Heart left ventricle (tissue), 16 donors: ENCODE measurements around the gene TMEM132A. TPM values are rescaled to one million over a fixed set of nuclear protein-coding genes. Genes with fewer than 3 reads are reported as not detected.

Experiments used
- ATAC-seq, 4 donors: fragments of 200-7000 bp; cut with Tn5 transposase; one replicate each; pipeline ENCODE4 v1.9.1; 2020 to 2022; ENCODE audit warnings: moderate library complexity in 4 of 4, mild to moderate bottlenecking in 3 of 4, moderate number of reproducible peaks in 1 of 4
- DNase-seq, 5 donors: peaks; one replicate each; pipeline ENCODE4 v3.0.0-alpha.2; 2020
- H3K27ac ChIP-seq, 12 donors: fragments of 200-600 bp; sonication (generic) in 4 of 12; one replicate each; pipeline versions ENCODE4 v1.5.0 to v1.8.0; 2016 to 2022; ENCODE audit warnings: mild to moderate bottlenecking in 2 of 12
- H3K27me3 ChIP-seq, 9 donors: fragments of 200-600 bp; sonication (generic) in 2 of 9; one replicate each; pipeline versions ENCODE4 v1.5.1 to v1.8.0; 2016 to 2022; ENCODE audit warnings: mild to moderate bottlenecking in 3 of 9
- H3K36me3 ChIP-seq, 9 donors: fragments of 200-600 bp; sonication (generic) in 2 of 9; one replicate each; pipeline versions ENCODE4 v1.5.0 to v1.8.0; 2018 to 2022; ENCODE audit warnings: mild to moderate bottlenecking in 2 of 9
- H3K4me1 ChIP-seq, 12 donors: fragments of 200-600 bp; sonication (generic) in 4 of 12; one replicate each; pipeline versions ENCODE4 v1.5.0 to v1.8.0; 2016 to 2022; ENCODE audit warnings: mild to moderate bottlenecking in 3 of 12
- H3K4me3 ChIP-seq, 12 donors: fragments of 200-600 bp; sonication (generic) in 4 of 12; one replicate each; pipeline versions ENCODE4 v1.5.0 to v1.8.0; 2017 to 2022; ENCODE audit warnings: mild to moderate bottlenecking in 9 of 12, moderate library complexity in 4 of 12
- H3K9me3 ChIP-seq, 12 donors: fragments of 200-600 bp; sonication (generic) in 4 of 12; one replicate each; pipeline versions ENCODE4 v1.5.0 to v1.8.0; 2016 to 2022; ENCODE audit warnings: mild to moderate bottlenecking in 1 of 12
- POLR2A ChIP-seq, 2 donors: fragments of 450-650 bp; IDR thresholded peaks; one replicate each; pipeline ENCODE4 v1.6.1; 2017; ENCODE audit warnings: antibody characterized with exemption in 2 of 2, mild to moderate bottlenecking in 2 of 2, moderate library complexity in 2 of 2
- WGBS, 4 donors: extraction: QIAGEN DNeasy Blood & Tissue Kit in 2 of 4; methylation state at CpG; one replicate each; pipeline versions ENCODE4 v1.1.5 to v1.1.7; 2013 to 2018; 5-methylcytosine and 5-hydroxymethylcytosine counted together
- intact Hi-C, 10 donors: fragments of 100-400 bp; cut with DNase I; formaldehyde crosslinking; loops; one replicate each; pipeline versions ENCODE4 v1.11.1 to v1.14.2; 2022
- polyA plus RNA-seq, 2 donors: library from polyadenylated mRNA; stranded (reverse); fragments of 200-250 nt; gene quantifications; one replicate each; pipeline ENCODE4 v1.2.3, GENCODE V29; 2013
- total RNA-seq, 9 donors: library from RNA; depleted of rRNA in 2 of 9; stranded (reverse); fragments of >200 nt in 2 of 9; fragmentation: NEBNext Ultra II Directional in 3 of 9; extraction: Animal tissue kit (Norgen Biotek cat#: 25700) in 3 of 9; gene quantifications; one replicate each; pipeline versions ENCODE4 v1.1.0 to v1.2.4, GENCODE V29; 2016 to 2023
- TF ChIP-seq, protein P1 (sequence below), 12 donors: fragments of 200-600 bp; sonication (generic) in 4 of 12; IDR thresholded peaks; one replicate each; pipeline versions ENCODE4 v1.5.0 to v1.8.0; 2018 to 2022; ENCODE audit warnings: antibody characterized with exemption in 12 of 12, mild to moderate bottlenecking in 5 of 12
- donor health status: ischemic (EF 13 %, LVEDD 7.1; RV severe dilation, severe dysfunction).
- donor health status: healthy with polysubstance abuse.
- donor health status: DM: no; HTN: yes; CAD: no.
- donor health status: DM: no; HTN: no; CAD: no.
- donor health status: ischemic (EF 25% LVEDD 6.9; RV normal size, moderate dysfunction).
- donor health status: ischemic (EF 25% LVEDD 5.7; RV mildly dilated, moderate dysfunction).
- donor health status: healthy.
- donor health status: DM: yes; HTN: yes; CAD: no.
- donor health status: ischemic (EF 35%, LVEDD 5.7; RV mildly dilated, moderate dysfunction).
- donor health status: nonischemic (EF 11% LVEDD 7.7; RV severe dilation, severe dysfunction).
- donor health status: DM: yes; HTN: yes; CAD: no.
- donor health status: PGD.
- donor health status: ischemic (EF 29% LVEDD 5.4; RV normal size, mild dysfunction).
- donor health status: nonischemic (EF 23%, LVEDD 6.1; RV moderate dilation, normal function).

The TMEM132A gene
- total and polyA plus RNA-seq, 11 donors: 3.1 to 16.1 (median 8.5) TPM

DNA sequence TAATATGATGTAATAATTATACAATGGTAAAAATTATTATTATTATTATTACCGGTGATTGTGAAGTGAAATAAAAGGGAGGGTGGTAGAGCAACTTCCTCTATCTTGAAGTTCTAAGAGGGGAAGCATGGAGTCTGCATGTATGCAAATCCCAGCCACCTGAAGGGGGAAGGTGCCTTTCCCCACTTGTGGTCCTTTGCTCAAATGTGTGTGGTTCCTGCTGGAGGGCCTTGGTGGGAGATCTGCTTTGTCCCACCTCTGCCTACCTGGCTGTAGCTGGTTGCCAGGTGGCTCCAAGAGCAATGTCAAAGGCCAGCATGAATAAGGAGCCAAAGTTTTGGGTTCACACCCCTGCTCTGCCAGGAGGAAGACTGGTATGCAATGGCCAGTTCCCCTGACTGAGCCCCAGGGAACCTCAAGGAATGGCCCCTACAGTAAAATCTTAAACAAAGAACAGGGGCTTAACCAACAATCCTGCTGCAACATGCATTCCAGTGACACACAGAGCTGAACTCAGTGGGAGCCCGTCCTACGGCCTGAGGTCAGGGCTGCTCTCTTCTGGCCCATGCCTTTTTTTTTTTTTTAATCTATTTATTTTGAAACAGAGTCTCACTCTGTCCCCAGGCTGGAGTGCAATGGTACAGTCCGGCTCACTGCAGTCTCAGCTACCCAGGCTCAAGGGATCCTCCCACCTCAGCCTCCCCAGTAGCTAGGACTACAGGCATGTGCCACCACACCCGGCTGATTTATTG is 8.5 kb downstream of the TMEM132A start:
- TF ChIP-seq, protein P1, sequence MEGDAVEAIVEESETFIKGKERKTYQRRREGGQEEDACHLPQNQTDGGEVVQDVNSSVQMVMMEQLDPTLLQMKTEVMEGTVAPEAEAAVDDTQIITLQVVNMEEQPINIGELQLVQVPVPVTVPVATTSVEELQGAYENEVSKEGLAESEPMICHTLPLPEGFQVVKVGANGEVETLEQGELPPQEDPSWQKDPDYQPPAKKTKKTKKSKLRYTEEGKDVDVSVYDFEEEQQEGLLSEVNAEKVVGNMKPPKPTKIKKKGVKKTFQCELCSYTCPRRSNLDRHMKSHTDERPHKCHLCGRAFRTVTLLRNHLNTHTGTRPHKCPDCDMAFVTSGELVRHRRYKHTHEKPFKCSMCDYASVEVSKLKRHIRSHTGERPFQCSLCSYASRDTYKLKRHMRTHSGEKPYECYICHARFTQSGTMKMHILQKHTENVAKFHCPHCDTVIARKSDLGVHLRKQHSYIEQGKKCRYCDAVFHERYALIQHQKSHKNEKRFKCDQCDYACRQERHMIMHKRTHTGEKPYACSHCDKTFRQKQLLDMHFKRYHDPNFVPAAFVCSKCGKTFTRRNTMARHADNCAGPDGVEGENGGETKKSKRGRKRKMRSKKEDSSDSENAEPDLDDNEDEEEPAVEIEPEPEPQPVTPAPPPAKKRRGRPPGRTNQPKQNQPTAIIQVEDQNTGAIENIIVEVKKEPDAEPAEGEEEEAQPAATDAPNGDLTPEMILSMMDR (IDR thresholded peaks at IDR 0.05): no peak
- no peak for TF ChIP-seq POLR2A (IDR thresholded peaks at IDR 0.05)
- Histone ChIP-seq H3K27me3 (no peaks in the 10 kb centered on the region), H3K4me1 (peaks cover 0 to 18% (median 10%) of the 10 kb centered on the region in 12 donors), H3K27ac (no peak overlapping the region), H3K4me3 (no peak overlapping the region), H3K9me3 (no peaks in the 10 kb centered on the region), H3K36me3 (peaks cover 0 to 9% (median 0%) of the 10 kb centered on the region in 9 donors)
- ATAC-seq: no peak
- intact Hi-C loops: no loop called here
- WGBS, 4 donors: 86 to 90% (median 89%) methylated on average over 5 of the region's 5 CpGs
- DNase-seq: no peak

DNA sequence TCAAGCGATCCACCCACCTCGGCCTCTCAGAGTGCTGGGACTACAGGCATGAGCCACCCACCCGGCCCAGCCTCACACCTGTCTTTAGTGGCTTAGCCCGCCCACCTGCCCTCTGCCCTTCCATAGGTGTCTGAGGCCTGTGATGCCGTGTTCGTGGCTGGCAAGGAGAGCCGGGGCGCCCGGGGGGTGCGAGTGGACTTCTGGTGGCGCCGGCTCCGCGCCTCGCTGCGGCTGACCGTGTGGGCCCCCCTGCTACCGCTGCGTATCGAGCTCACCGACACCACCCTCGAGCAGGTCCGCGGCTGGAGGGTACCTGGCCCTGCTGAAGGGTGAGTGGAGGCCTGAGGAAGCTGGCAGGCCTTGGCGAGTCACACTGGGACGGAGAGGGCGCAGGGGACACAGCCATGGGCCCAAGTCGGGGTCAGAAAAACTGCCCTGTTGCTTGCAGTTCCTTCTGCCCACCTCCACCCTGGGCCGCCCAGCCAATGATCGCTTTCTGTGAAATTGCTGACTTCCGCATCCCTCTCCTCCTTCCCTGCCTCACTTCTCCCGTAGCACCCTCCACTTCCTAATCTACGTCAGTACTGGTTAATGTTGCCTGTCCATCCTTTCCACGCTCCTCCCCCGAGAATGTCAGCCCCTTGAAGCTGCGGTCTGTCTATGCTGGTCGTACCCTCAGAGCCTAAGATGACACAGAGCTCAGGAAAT is 9.3 kb downstream of the TMEM132A start:
- TF ChIP-seq POLR2A (IDR thresholded peaks at IDR 0.05): no peak
- TF ChIP-seq, protein P1 (IDR thresholded peaks at IDR 0.05): no peak
- Histone ChIP-seq H3K36me3 (peaks cover 0 to 17% (median 0%) of the 10 kb centered on the region in 9 donors), H3K9me3 (no peaks in the 10 kb centered on the region), H3K27me3 (no peaks in the 10 kb centered on the region), H3K4me3 (no peak overlapping the region), H3K4me1 (peaks cover 0 to 21% (median 11%) of the 10 kb centered on the region in 12 donors), H3K27ac (no peak overlapping the region)
- intact Hi-C loops: no loop called here
- DNase-seq (no peak), ATAC-seq (no peak)
- 92 to 96% (median 95%) methylated on average over 21 to 37 of the region's 37 CpGs for WGBS, 4 donors

DNA sequence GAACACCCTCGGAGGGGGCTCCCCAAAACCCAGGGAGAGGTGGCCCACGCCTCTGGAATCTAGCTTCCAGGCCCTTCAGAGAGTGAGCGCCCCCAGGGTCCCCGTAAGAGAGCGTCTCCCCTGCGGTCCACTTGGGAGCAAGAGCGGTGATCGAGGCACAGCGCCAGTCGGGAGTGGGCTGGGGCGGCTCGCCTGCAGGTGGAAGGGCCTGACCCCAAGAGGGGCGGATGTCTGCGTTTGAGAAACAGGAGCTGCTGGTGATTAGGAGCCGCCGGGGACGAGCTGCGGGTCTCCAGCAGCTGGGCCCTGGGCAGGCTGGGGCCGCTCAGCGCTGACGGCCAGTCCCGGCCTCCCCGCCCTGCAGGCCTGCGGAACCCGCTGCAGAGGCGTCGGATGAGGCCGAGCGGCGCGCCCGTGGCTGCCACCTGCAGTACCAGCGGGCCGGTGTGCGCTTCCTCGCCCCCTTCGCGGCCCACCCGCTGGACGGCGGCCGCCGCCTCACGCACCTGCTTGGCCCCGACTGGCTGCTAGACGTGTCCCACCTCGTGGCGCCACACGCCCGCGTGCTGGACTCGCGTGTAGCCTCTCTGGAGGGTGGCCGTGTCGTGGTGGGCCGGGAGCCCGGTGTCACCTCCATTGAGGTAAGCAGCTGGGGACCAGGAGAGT is 10.0 kb downstream of the TMEM132A start:
- ATAC-seq: no peak
- TF ChIP-seq, protein P1 (IDR thresholded peaks at IDR 0.05): no peak
- TF ChIP-seq POLR2A (IDR thresholded peaks at IDR 0.05): no peak
- Histone ChIP-seq H3K4me3 (no peak overlapping the region), H3K27me3 (no peaks in the 10 kb centered on the region), H3K4me1 (peaks cover 0 to 21% (median 11%) of the 10 kb centered on the region in 12 donors), H3K27ac (no peak overlapping the region), H3K9me3 (no peaks in the 10 kb centered on the region), H3K36me3 (peaks cover 0 to 24% (median 7%) of the 10 kb centered on the region in 9 donors)
- intact Hi-C loops: no loop called here
- no peak for DNase-seq
- WGBS, 4 donors: 94 to 95% (median 94%) methylated on average over 41 to 57 of the region's 57 CpGs
